ENCODE measurements around the gene FBLN2. TPM values are rescaled to one million over a fixed set of nuclear protein-coding genes. Genes with fewer than 3 reads are reported as not detected.

Gene FBLN2
- total RNA-seq, 1 donor from 2014 or later = 5.8 TPM

DNA sequence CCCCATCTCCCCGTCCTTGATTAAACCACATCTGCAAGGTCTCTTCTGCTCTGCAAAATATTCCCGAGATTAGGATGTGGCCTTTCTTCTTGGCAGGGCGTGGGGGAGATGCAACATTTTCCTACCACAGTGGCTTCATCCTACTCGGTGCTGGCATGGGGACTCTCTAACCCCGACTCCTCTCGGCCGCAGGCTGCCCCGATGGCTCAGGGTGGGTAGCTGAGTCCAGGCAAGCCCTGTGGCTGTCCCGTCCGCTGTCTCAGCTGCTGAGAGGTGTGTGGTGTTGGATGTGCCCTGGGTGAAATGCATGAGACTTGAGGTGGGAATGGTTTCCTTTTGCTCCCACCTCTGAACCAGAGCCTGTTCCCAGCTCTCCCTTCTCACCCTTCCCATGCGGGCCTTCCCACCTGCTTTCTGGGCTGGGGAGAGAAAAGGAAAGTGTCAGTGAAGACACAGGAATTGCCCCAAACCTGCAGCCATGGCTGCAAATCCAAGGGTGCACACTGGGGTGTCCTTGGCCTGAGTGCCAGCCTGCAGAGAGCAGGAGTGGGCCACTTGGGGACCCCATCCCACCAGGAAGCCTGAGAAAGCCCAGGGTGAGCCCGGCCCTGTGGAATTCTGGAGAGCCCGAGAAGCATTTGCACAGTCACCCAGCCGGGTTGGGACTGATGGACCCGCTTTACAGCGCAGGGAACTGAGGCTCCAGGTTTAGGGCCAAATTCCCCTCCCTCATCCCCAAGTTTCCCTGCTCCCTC lies 115.0 kb downstream of the FBLN2 start:
- DNase-seq (ENCODE audit: low spot score, unreplicated experiment) = no peak
- H3K4me3 Mint-ChIP-seq (ENCODE audit: low read depth) = no peak overlapping the region
- TF ChIP-seq, protein P1, sequence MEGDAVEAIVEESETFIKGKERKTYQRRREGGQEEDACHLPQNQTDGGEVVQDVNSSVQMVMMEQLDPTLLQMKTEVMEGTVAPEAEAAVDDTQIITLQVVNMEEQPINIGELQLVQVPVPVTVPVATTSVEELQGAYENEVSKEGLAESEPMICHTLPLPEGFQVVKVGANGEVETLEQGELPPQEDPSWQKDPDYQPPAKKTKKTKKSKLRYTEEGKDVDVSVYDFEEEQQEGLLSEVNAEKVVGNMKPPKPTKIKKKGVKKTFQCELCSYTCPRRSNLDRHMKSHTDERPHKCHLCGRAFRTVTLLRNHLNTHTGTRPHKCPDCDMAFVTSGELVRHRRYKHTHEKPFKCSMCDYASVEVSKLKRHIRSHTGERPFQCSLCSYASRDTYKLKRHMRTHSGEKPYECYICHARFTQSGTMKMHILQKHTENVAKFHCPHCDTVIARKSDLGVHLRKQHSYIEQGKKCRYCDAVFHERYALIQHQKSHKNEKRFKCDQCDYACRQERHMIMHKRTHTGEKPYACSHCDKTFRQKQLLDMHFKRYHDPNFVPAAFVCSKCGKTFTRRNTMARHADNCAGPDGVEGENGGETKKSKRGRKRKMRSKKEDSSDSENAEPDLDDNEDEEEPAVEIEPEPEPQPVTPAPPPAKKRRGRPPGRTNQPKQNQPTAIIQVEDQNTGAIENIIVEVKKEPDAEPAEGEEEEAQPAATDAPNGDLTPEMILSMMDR (IDR thresholded peaks at IDR 0.05; ENCODE audit: unreplicated experiment) = no peak
- H3K36me3 Mint-ChIP-seq (ENCODE audit: insufficient read depth) = no peaks in the 10 kb centered on the region
- H3K27me3 Mint-ChIP-seq = peaks cover 29% of the 10 kb centered on the region
- H3K9me3 Mint-ChIP-seq (ENCODE audit: low read depth) = no peaks in the 10 kb centered on the region
- no peaks in the 10 kb centered on the region for H3K4me1 Mint-ChIP-seq (ENCODE audit: low read depth)
- no peak overlapping the region for H3K27ac Mint-ChIP-seq

DNA sequence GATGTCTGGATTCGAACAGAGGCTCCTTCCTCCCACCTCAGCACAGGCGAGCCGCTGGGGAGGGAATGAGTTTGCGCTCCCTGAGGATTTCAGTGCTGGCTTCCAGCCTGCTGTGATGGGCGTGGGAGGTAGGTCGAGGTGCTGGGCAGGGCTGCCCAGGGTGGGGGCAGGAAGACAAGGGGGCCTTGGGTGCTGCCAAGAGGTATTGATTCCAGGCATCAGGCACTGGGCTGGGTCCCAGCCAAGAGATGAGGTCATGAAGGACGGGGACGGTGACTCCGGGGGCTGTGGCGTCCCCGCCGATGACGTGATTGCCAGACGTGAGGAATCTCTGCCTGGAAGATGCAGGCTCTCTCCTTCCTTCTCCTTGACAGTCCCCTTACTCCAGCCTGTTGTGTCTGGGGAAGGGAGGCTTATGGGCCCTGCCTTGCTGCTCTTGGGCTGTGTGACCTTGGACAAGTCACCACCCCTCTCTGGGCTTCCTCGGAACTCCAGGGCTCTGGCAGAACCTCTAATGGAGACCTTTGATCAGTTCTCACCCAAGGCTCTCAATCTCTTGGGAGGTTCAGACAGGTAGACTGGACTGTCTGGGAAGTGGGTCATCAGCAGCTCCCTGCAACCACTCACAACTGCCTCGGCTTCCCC lies 116.8 kb downstream of the FBLN2 start:
- Mint-ChIP-seq H3K4me3 (ENCODE audit: low read depth) (no peak overlapping the region), H3K9me3 (ENCODE audit: low read depth) (no peaks in the 10 kb centered on the region), H3K36me3 (ENCODE audit: insufficient read depth) (no peaks in the 10 kb centered on the region), H3K4me1 (ENCODE audit: low read depth) (no peaks in the 10 kb centered on the region), H3K27ac (no peak overlapping the region), H3K27me3 (peaks cover 24% of the 10 kb centered on the region)
- DNase-seq (ENCODE audit: low spot score, unreplicated experiment) = no peak
- TF ChIP-seq, protein P1 (IDR thresholded peaks at IDR 0.05; ENCODE audit: unreplicated experiment) = no peak

DNA sequence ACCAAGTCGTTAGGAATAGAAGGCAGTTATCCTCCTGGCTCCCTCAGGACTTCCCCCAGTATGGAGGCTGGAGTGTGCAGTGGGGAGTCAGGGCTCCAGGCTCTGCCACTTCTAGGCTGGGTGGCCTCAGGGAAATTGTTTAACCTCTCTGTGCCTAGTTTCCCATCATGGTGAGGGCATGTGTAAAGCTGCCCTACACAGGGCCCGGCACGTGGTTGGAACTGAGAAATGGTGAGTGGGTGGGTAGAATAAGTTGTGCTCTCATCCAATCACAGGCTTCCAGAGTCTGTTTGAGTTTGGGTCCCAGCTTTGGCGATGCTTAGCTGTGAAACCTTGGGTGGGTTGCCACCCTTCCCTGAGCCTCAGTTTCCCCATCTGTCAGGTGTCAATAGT lies 117.3 kb downstream of the FBLN2 start:
- Mint-ChIP-seq H3K4me3 (ENCODE audit: low read depth) (no peak overlapping the region), H3K36me3 (ENCODE audit: insufficient read depth) (no peaks in the 10 kb centered on the region), H3K4me1 (ENCODE audit: low read depth) (no peaks in the 10 kb centered on the region), H3K27me3 (peaks cover 24% of the 10 kb centered on the region), H3K27ac (no peak overlapping the region), H3K9me3 (ENCODE audit: low read depth) (no peaks in the 10 kb centered on the region)
- no peak for DNase-seq (ENCODE audit: low spot score, unreplicated experiment)
- TF ChIP-seq, protein P1 (IDR thresholded peaks at IDR 0.05; ENCODE audit: unreplicated experiment) = no peak

DNA sequence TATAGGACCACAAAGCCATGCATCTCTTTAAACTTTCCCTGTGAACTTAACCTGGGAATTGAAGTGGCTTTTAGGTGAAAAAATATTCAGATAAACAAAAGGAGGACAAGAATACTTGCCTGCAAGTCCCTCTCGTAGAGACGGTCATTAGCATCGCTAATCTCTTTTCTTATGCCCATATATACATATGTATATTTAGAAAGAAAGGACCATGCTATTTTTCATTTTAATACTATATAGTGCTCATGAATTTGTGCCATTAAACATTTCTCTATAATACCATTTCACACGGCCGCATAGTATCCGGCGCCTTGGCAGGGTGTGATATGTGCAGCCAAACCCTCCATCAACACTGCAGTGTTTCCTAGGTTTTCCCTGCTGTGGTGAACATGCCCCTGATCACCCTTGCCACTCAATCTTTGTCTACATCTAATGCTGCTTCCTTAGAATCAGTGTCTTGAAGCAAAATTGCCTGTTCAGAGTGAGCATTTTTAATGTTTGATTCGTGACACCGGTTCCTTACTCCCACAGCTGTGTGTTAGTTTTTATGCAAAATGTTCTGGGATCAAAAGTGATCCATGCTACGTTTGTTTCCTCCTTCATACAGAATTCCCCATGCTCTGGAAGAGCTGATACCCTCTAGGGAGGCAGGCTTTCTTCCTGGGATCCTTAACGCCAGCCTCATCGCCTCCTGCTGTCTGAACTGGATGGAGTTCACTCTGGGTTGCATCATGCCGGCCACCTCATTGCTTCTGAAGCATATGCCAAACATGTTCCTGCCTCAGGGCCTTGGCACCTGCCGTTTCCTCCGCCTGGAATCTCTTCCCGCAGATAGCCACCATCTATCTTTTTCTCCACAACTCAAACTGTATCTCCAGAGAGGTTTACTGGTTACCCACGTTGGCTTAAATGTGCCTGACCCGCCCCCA lies 118.1 kb downstream of the FBLN2 start:
- TF ChIP-seq, protein P1 (IDR thresholded peaks at IDR 0.05; ENCODE audit: unreplicated experiment) = no peak
- no peaks in the 10 kb centered on the region for H3K4me1 Mint-ChIP-seq (ENCODE audit: low read depth)
- H3K9me3 Mint-ChIP-seq (ENCODE audit: low read depth) = no peaks in the 10 kb centered on the region
- no peak for DNase-seq (ENCODE audit: low spot score, unreplicated experiment)
- H3K27ac Mint-ChIP-seq = no peak overlapping the region
- peaks cover 25% of the 10 kb centered on the region for H3K27me3 Mint-ChIP-seq
- no peaks in the 10 kb centered on the region for H3K36me3 Mint-ChIP-seq (ENCODE audit: insufficient read depth)
- H3K4me3 Mint-ChIP-seq (ENCODE audit: low read depth) = no peak overlapping the region

DNA sequence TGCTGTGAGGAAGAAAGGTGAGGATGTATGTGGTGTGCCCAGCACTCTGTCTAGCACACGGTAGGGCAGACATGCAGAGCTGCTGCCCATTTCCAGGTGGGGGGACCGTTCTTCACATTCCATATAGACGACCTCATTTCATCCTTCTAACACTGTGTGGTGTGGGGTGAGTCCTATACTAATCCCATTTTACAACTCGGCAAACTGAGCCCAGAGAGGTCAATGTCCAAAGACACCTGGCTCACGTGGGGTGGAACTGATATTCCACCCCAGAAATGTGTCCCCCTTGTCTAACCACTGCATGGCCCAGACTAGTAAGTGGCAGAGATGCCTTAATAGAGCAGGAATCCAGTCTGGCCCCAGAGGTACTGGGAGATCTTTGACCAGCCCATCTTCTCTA lies 119.2 kb downstream of the FBLN2 start:
- Mint-ChIP-seq H3K36me3 (ENCODE audit: insufficient read depth) (no peaks in the 10 kb centered on the region), H3K27me3 (peaks cover 34% of the 10 kb centered on the region), H3K4me3 (ENCODE audit: low read depth) (no peak overlapping the region), H3K4me1 (ENCODE audit: low read depth) (no peaks in the 10 kb centered on the region), H3K27ac (no peak overlapping the region), H3K9me3 (ENCODE audit: low read depth) (no peaks in the 10 kb centered on the region)
- no peak for DNase-seq (ENCODE audit: low spot score, unreplicated experiment)
- TF ChIP-seq, protein P1 (IDR thresholded peaks at IDR 0.05; ENCODE audit: unreplicated experiment) = no peak
